ENCODE measurements around the gene GP5. TPM values are rescaled to one million over a fixed set of nuclear protein-coding genes. Genes with fewer than 3 reads are reported as not detected.

Gene GP5
- total and polyA plus RNA-seq, 2 experiments from 2014 or later = 0.11 TPM; not detected in 1

DNA sequence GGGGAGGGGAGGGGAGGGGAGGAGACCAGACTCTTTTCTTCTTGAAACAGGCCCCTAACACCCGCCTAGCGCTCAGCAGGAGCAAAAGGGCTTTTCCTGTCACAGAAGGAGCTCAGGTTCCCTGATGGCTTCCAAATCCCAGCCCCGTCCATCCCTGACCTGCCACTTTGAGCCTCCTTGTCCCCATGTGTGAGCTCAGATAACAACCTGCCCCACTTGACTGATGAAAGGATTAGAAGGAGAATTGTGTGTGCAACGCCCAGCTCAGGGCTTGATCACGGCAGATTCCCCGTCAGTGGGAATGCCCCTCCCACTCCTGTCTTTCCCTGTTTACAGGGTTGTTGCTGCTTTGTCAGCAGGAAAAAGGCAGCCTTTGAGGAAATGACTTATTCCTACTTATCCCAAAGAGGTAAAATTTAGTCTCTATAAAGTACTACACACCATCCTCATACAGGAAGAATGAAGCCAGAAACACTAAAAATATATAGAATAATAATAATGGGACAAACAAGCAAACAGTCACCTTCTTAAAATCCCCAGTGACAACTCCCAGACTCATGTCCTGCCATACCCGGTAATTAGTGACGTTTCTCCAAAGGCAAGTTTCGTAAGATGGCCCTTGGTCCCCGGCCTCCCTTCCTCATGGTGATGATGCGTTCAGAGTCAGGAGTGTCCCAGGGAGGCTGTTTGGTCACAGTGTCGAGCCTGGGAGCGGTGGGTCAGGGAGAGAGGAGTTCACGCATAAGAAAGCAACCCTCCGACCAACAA is 23.4 kb downstream of the GP5 start:
- Histone ChIP-seq H2AFZ (no peak overlapping the region), H3K4me2 (ENCODE audit: unreplicated experiment) (no peak overlapping the region), H3K9me3 (ENCODE audit: low read depth) (no peaks in the 10 kb centered on the region), H3K9ac (no peak overlapping the region), H3F3A (ENCODE audit: insufficient read depth) (no peaks in the 10 kb centered on the region), H4K20me1 (ENCODE audit: insufficient read depth) (no peaks in the 10 kb centered on the region), H3K79me2 (ENCODE audit: insufficient read depth) (no peaks in the 10 kb centered on the region), H3K27me3 (replicated peaks; ENCODE audit: insufficient read depth) (no peaks in the 10 kb centered on the region), H3K4me1 (ENCODE audit: insufficient read depth) (no peaks in the 10 kb centered on the region; the same call in 1 of the 2 replicates), H3K36me3 (ENCODE audit: low read depth) (no peaks in the 10 kb centered on the region), H3K9me2 (ENCODE audit: insufficient read depth) (no peaks in the 10 kb centered on the region), H3K27ac (no peak overlapping the region), H3K4me3 (no peak overlapping the region)
- in situ Hi-C loops (cut with MboI) = no loop called here
- 74 to 77% methylated on average over 14 to 15 of the region's 15 CpGs for WGBS, 2 experiments (ENCODE audit: low coverage in 1 of 2, low lambda C conversion rate in 2 of 2, missing lambda C conversion rate in 2 of 2)
- TF ChIP-seq EZH2phosphoT487 (IDR thresholded peaks at IDR 0.05; ENCODE audit: insufficient read depth, low read depth) = no peak
- TF ChIP-seq EZH2 (IDR thresholded peaks at IDR 0.05; ENCODE audit: insufficient read depth, poor library complexity, severe bottlenecking) = no peak
- no peak for DNase-seq

DNA sequence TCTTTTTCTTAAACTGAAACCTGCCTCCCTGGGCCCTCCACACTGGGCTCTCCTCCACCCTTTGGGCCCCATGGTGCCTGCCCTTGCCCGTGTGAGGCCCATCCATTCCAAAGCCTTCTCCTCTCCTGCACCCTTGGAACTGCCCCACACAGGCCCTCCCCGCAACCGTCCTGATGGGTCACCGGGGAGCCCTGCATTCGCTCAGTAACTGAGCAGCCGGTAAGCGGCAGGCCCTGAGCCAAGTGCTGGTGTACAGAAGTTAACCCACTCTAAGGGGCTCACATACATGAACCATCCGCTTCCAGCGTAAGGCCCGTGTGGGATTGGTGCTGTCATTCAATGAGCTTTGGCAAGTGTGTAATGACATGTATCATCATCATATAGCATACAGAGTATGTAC is 24.1 kb downstream of the GP5 start:
- 91 to 94% methylated on average over 10 of the region's 10 CpGs for WGBS, 2 experiments (ENCODE audit: low coverage in 1 of 2, low lambda C conversion rate in 2 of 2, missing lambda C conversion rate in 2 of 2)
- H3K4me1 ChIP-seq (ENCODE audit: insufficient read depth) = peaks cover under 1% of the 10 kb centered on the region
- no peaks in the 10 kb centered on the region for H3K79me2 ChIP-seq (ENCODE audit: insufficient read depth)
- no peak overlapping the region for H3K9ac ChIP-seq
- no peak for TF ChIP-seq EZH2 (IDR thresholded peaks at IDR 0.05; ENCODE audit: insufficient read depth, poor library complexity, severe bottlenecking)
- no peak for TF ChIP-seq EZH2phosphoT487 (IDR thresholded peaks at IDR 0.05; ENCODE audit: insufficient read depth, low read depth)
- H3K9me2 ChIP-seq (ENCODE audit: insufficient read depth) = no peaks in the 10 kb centered on the region
- H3K27me3 ChIP-seq (replicated peaks; ENCODE audit: insufficient read depth) = no peaks in the 10 kb centered on the region
- no peak overlapping the region for H3K4me2 ChIP-seq (ENCODE audit: unreplicated experiment)
- in situ Hi-C loops (cut with MboI) = no loop called here
- DNase-seq = no peak
- no peaks in the 10 kb centered on the region for H3F3A ChIP-seq (ENCODE audit: insufficient read depth)
- H3K27ac ChIP-seq = no peak overlapping the region
- no peaks in the 10 kb centered on the region for H4K20me1 ChIP-seq (ENCODE audit: insufficient read depth)
- no peak overlapping the region for H3K4me3 ChIP-seq
- H3K9me3 ChIP-seq (ENCODE audit: low read depth) = no peaks in the 10 kb centered on the region
- H3K36me3 ChIP-seq (ENCODE audit: low read depth) = no peaks in the 10 kb centered on the region
- no peak overlapping the region for H2AFZ ChIP-seq

DNA sequence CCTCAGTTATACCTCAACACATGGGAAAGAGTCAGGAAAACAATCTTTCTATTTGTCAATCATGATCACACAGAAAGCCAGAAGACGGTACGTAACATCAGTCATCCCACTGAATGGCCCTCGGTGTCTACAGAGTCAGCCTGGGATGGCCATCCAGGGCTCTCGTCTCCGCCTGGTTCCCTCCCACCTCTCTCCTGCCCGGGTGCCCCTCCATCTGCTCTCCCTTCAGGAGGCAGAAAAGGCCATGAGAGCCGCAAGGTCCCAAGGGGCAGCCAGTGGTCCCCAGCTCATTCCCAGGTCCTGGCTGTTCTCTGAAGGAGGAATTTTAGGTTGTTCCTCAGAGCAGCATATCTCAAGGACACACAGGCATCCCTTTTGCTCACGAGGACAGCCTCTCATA is 25.2 kb downstream of the GP5 start:
- H3K4me2 ChIP-seq (ENCODE audit: unreplicated experiment) = no peak overlapping the region
- no peaks in the 10 kb centered on the region for H3K9me2 ChIP-seq (ENCODE audit: insufficient read depth)
- no peaks in the 10 kb centered on the region for H3K36me3 ChIP-seq (ENCODE audit: low read depth)
- in situ Hi-C loops (cut with MboI) = no loop called here
- H3K4me3 ChIP-seq = no peak overlapping the region
- no peaks in the 10 kb centered on the region for H3K79me2 ChIP-seq (ENCODE audit: insufficient read depth)
- WGBS, 2 experiments (ENCODE audit: low coverage in 1 of 2, low lambda C conversion rate in 2 of 2, missing lambda C conversion rate in 2 of 2) = 83 to 86% methylated on average over 8 of the region's 8 CpGs
- DNase-seq = no peak
- peaks cover 7% of the 10 kb centered on the region; the same call in 1 of the 2 replicates for H3F3A ChIP-seq (ENCODE audit: insufficient read depth)
- no peaks in the 10 kb centered on the region for H3K27me3 ChIP-seq (replicated peaks; ENCODE audit: insufficient read depth)
- H3K9ac ChIP-seq = no peak overlapping the region
- no peak overlapping the region for H2AFZ ChIP-seq
- TF ChIP-seq EZH2 (IDR thresholded peaks at IDR 0.05; ENCODE audit: insufficient read depth, poor library complexity, severe bottlenecking) (no peak), EZH2phosphoT487 (IDR thresholded peaks at IDR 0.05; ENCODE audit: insufficient read depth, low read depth) (no peak)
- no peak overlapping the region for H3K27ac ChIP-seq
- H3K9me3 ChIP-seq (ENCODE audit: low read depth) = no peaks in the 10 kb centered on the region
- peaks cover 10% of the 10 kb centered on the region for H3K4me1 ChIP-seq (ENCODE audit: insufficient read depth)
- H4K20me1 ChIP-seq (ENCODE audit: insufficient read depth) = no peaks in the 10 kb centered on the region

DNA sequence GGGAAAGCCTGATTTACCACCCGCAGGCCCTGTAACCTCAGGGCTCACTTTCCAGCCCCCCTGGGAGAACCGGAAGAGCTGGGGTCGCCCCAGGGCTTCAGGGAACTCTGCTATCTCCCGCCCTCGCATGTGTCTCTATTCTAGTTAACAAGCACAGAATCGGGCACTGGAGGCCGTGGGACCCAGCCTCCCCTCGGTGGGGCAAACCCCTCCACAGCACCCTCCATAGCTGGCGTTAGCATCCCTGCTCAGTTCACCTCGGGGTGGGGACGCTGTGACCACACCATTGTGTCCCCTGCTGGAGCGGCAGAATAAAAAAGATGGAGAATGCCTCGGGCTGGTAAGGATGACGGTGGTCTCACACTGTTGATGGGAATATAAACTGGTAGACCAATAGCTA is 26.0 kb downstream of the GP5 start:
- H3K4me2 ChIP-seq (ENCODE audit: unreplicated experiment) = no peak overlapping the region
- peaks cover 9% of the 10 kb centered on the region; the same call in 1 of the 2 replicates for H3F3A ChIP-seq (ENCODE audit: insufficient read depth)
- H2AFZ ChIP-seq = no peak overlapping the region
- 89 to 94% methylated on average over 14 of the region's 14 CpGs for WGBS, 2 experiments (ENCODE audit: low coverage in 1 of 2, low lambda C conversion rate in 2 of 2, missing lambda C conversion rate in 2 of 2)
- no peak for DNase-seq
- no peaks in the 10 kb centered on the region for H3K36me3 ChIP-seq (ENCODE audit: low read depth)
- no peaks in the 10 kb centered on the region for H3K9me3 ChIP-seq (ENCODE audit: low read depth)
- H3K4me1 ChIP-seq (ENCODE audit: insufficient read depth) = peaks cover 18% of the 10 kb centered on the region
- H3K9me2 ChIP-seq (ENCODE audit: insufficient read depth) = no peaks in the 10 kb centered on the region
- H3K27ac ChIP-seq = no peak overlapping the region
- TF ChIP-seq EZH2phosphoT487 (IDR thresholded peaks at IDR 0.05; ENCODE audit: insufficient read depth, low read depth) = no peak
- TF ChIP-seq EZH2 (IDR thresholded peaks at IDR 0.05; ENCODE audit: insufficient read depth, poor library complexity, severe bottlenecking) = no peak
- H3K4me3 ChIP-seq = no peak overlapping the region
- in situ Hi-C loops (cut with MboI) = no loop called here
- H3K9ac ChIP-seq = no peak overlapping the region
- no peaks in the 10 kb centered on the region for H4K20me1 ChIP-seq (ENCODE audit: insufficient read depth)
- no peaks in the 10 kb centered on the region for H3K27me3 ChIP-seq (replicated peaks; ENCODE audit: insufficient read depth)
- no peaks in the 10 kb centered on the region for H3K79me2 ChIP-seq (ENCODE audit: insufficient read depth)

Data from GM23248 (cell line).